ENCODE results near the gene PCYOX1L. TPM values are rescaled to one million over a fixed set of nuclear protein-coding genes. Genes with fewer than 3 reads are reported as not detected.

PCYOX1L gene
- polyA plus RNA-seq, 1 donor from 2014 or later, result 21.1 TPM

DNA sequence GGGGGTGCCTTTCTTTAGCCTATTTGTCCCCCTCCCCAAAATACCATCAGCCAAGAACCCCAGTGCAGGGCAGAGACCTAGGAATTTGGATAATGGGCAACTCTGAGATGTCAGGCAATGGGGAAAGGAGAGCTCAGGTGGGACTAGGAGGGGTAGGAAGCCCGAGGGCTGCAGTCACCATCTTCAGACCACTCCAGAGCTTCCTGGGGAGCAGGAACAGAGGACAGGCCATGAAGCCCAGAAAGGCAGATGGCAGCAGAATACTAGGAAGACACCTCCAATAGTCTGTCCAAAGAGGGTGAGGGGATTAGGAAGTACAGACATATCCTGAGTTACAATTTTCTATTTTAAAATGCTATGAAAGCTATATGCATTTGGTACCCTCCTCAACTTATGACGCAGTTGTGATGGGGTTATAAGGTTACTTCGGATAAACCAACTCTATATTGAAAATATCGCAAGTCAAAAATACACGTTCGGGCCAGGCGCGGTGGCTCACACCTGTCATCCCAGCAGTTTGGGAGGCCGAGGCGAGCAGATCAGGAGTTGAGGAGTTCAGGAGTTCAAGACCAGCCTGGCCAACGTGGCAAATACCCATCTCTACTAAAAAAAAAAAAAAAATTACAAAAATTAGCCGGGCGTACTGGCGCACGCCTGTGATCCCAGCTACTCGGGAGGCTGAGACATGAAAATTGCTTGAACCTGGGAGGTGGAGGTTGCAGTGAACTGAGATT, 55.8 kb downstream of the PCYOX1L start:
- Histone ChIP-seq H3K4me3 (ENCODE audit: low read length) (no peak overlapping the region), H2AFZ (ENCODE audit: low read depth, low read length) (no peak overlapping the region), H3K27ac (ENCODE audit: low read length) (no peak overlapping the region), H3K9ac (ENCODE audit: low read length) (no peak overlapping the region), H4K20me1 (ENCODE audit: insufficient read depth) (no peaks in the 10 kb centered on the region), H3K79me2 (replicated peaks; ENCODE audit: insufficient read depth, low read length) (no peaks in the 10 kb centered on the region), H3K9me3 (ENCODE audit: low read length) (no peaks in the 10 kb centered on the region), H3K4me2 (ENCODE audit: low read length) (no peak overlapping the region), H3K36me3 (ENCODE audit: insufficient read depth, low read length) (no peaks in the 10 kb centered on the region), H3F3A (ENCODE audit: insufficient read depth, low read length, poor library complexity, severe bottlenecking) (no peaks in the 10 kb centered on the region), H3K9me2 (ENCODE audit: insufficient read depth, low read length) (no peaks in the 10 kb centered on the region), H3K27me3 (ENCODE audit: insufficient read depth, low read depth, low read length) (no peaks in the 10 kb centered on the region)
- TF ChIP-seq TAF1 (IDR thresholded peaks at IDR 0.05; ENCODE audit: low read depth), result no peak
- no peak for TF ChIP-seq SMC3 (conservative IDR thresholded peaks at IDR 0.05; ENCODE audit: poor library complexity)
- no peak for TF ChIP-seq EZH2 (IDR thresholded peaks at IDR 0.05; ENCODE audit: borderline replicate concordance, insufficient read depth, low read length, poor library complexity, severe bottlenecking)
- no peak for TF ChIP-seq MXI1 (conservative IDR thresholded peaks at IDR 0.05; ENCODE audit: poor library complexity, severe bottlenecking)
- TF ChIP-seq EP300 (conservative IDR thresholded peaks at IDR 0.05; ENCODE audit: poor library complexity, severe bottlenecking), result no peak
- no peak for TF ChIP-seq POLR2AphosphoS5 (IDR thresholded peaks at IDR 0.05)

DNA sequence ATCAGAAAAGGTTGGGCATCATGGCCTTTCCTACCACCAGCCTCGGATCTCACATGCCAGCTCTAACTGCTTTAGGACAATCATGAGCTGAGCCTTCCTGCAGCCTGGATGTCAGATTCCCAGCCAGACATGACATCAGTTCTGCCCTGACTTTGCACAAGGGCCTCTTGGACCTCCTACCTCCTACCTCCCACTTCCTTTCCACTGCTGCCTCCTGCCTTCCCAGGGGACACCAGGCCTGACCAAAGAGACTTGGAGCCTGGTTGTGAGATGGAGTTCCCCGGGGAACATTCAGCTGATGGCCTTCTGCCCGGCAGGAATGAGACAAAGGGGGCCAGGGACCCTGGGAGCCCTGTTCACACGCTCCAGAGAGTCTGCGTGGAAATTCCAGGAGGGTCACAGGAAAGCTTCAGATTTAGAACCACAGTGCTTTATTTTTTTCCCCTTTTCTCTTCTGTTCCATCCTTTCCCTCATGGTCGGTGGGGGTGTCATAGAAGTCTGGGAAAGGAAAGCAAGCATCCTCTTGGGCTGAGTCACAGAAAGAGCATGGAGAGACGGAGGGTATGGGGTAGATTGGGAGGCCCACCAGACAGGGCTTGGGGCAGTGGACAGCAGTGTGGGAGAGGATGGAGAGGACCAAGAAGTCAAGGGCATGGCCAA, 56.7 kb downstream of the PCYOX1L start:
- Histone ChIP-seq H3K4me3 (ENCODE audit: low read length) (no peak overlapping the region), H3K27ac (ENCODE audit: low read length) (no peak overlapping the region), H3K79me2 (replicated peaks; ENCODE audit: insufficient read depth, low read length) (no peaks in the 10 kb centered on the region), H3K27me3 (ENCODE audit: insufficient read depth, low read depth, low read length) (no peaks in the 10 kb centered on the region), H3K9me2 (ENCODE audit: insufficient read depth, low read length) (no peaks in the 10 kb centered on the region), H3K36me3 (ENCODE audit: insufficient read depth, low read length) (no peaks in the 10 kb centered on the region), H3K4me2 (ENCODE audit: low read length) (no peak overlapping the region), H3F3A (ENCODE audit: insufficient read depth, low read length, poor library complexity, severe bottlenecking) (no peaks in the 10 kb centered on the region), H3K9me3 (ENCODE audit: low read length) (no peaks in the 10 kb centered on the region), H3K9ac (ENCODE audit: low read length) (no peak overlapping the region), H2AFZ (ENCODE audit: low read depth, low read length) (no peak overlapping the region), H4K20me1 (ENCODE audit: insufficient read depth) (no peaks in the 10 kb centered on the region)
- no peak for TF ChIP-seq EP300 (conservative IDR thresholded peaks at IDR 0.05; ENCODE audit: poor library complexity, severe bottlenecking)
- no peak for TF ChIP-seq RAD21 (conservative IDR thresholded peaks at IDR 0.05)
- TF ChIP-seq EZH2 (IDR thresholded peaks at IDR 0.05; ENCODE audit: borderline replicate concordance, insufficient read depth, low read length, poor library complexity, severe bottlenecking), result no peak
- TF ChIP-seq, protein P1, sequence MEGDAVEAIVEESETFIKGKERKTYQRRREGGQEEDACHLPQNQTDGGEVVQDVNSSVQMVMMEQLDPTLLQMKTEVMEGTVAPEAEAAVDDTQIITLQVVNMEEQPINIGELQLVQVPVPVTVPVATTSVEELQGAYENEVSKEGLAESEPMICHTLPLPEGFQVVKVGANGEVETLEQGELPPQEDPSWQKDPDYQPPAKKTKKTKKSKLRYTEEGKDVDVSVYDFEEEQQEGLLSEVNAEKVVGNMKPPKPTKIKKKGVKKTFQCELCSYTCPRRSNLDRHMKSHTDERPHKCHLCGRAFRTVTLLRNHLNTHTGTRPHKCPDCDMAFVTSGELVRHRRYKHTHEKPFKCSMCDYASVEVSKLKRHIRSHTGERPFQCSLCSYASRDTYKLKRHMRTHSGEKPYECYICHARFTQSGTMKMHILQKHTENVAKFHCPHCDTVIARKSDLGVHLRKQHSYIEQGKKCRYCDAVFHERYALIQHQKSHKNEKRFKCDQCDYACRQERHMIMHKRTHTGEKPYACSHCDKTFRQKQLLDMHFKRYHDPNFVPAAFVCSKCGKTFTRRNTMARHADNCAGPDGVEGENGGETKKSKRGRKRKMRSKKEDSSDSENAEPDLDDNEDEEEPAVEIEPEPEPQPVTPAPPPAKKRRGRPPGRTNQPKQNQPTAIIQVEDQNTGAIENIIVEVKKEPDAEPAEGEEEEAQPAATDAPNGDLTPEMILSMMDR (IDR thresholded peaks at IDR 0.05; ENCODE audit: poor library complexity, severe bottlenecking), result no peak
- TF ChIP-seq SMC3 (conservative IDR thresholded peaks at IDR 0.05; ENCODE audit: poor library complexity), result no peak
- no peak for TF ChIP-seq MXI1 (conservative IDR thresholded peaks at IDR 0.05; ENCODE audit: poor library complexity, severe bottlenecking)
- TF ChIP-seq POLR2AphosphoS5 (IDR thresholded peaks at IDR 0.05), result no peak
- TF ChIP-seq TAF1 (IDR thresholded peaks at IDR 0.05; ENCODE audit: low read depth), result no peak
- TF ChIP-seq, protein P2, sequence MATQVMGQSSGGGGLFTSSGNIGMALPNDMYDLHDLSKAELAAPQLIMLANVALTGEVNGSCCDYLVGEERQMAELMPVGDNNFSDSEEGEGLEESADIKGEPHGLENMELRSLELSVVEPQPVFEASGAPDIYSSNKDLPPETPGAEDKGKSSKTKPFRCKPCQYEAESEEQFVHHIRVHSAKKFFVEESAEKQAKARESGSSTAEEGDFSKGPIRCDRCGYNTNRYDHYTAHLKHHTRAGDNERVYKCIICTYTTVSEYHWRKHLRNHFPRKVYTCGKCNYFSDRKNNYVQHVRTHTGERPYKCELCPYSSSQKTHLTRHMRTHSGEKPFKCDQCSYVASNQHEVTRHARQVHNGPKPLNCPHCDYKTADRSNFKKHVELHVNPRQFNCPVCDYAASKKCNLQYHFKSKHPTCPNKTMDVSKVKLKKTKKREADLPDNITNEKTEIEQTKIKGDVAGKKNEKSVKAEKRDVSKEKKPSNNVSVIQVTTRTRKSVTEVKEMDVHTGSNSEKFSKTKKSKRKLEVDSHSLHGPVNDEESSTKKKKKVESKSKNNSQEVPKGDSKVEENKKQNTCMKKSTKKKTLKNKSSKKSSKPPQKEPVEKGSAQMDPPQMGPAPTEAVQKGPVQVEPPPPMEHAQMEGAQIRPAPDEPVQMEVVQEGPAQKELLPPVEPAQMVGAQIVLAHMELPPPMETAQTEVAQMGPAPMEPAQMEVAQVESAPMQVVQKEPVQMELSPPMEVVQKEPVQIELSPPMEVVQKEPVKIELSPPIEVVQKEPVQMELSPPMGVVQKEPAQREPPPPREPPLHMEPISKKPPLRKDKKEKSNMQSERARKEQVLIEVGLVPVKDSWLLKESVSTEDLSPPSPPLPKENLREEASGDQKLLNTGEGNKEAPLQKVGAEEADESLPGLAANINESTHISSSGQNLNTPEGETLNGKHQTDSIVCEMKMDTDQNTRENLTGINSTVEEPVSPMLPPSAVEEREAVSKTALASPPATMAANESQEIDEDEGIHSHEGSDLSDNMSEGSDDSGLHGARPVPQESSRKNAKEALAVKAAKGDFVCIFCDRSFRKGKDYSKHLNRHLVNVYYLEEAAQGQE (IDR thresholded peaks at IDR 0.05; ENCODE audit: borderline replicate concordance), result no peak

Measured in neural cell (in vitro differentiated cells).